Loucy (cell line): ENCODE results near the gene RNLS.

Source experiments
- H2AFZ ChIP-seq: fragments of 200-600 bp; sonication (generic); 2 replicates; pipeline ENCODE4 v1.6.0; 2016; ENCODE audit warnings: antibody characterized with exemption, mild to moderate bottlenecking, low read length, moderate library complexity
- H3F3A ChIP-seq: fragments of 200-600 bp; 2 replicates; pipeline ENCODE4 v1.6.0; 2016; ENCODE audit warnings: antibody characterized with exemption, low read depth, mild to moderate bottlenecking
- H3K27me3 ChIP-seq: fragments of 200-600 bp; sonication (generic); 2 replicates; pipeline ENCODE4 v1.6.1; 2014; ENCODE audit warnings: low read length, mild to moderate bottlenecking; ENCODE audit not compliant: insufficient read depth, poor library complexity, severe bottlenecking
- H3K36me3 ChIP-seq: fragments of 200-600 bp; sonication (generic); 2 replicates; pipeline ENCODE4 v1.6.1; 2016; ENCODE audit warnings: low read length; ENCODE audit not compliant: insufficient read depth
- H3K4me1 ChIP-seq: fragments of 200-600 bp; sonication (generic); 2 replicates; pipeline ENCODE4 v1.5.1; 2014; ENCODE audit warnings: low read length, mild to moderate bottlenecking; ENCODE audit not compliant: insufficient read depth, poor library complexity, severe bottlenecking
- H3K4me2 ChIP-seq: fragments of 200-600 bp; sonication (generic); 2 replicates; pipeline ENCODE4 v1.6.0; 2014; ENCODE audit warnings: antibody characterized with exemption, low read length, low read depth, mild to moderate bottlenecking; ENCODE audit not compliant: poor library complexity, severe bottlenecking
- H3K4me3 ChIP-seq: fragments of 200-600 bp; sonication (generic); 2 replicates; pipeline ENCODE4 v1.5.1; 2014; ENCODE audit warnings: low read length, mild to moderate bottlenecking, mixed read lengths; ENCODE audit not compliant: poor library complexity, severe bottlenecking
- H3K79me2 ChIP-seq: fragments of 200-600 bp; sonication (generic); 2 replicates; pipeline ENCODE4 v1.6.1; 2014; ENCODE audit warnings: low read length; ENCODE audit not compliant: insufficient read depth
- H3K9ac ChIP-seq: fragments of 200-600 bp; sonication (generic); 2 replicates; pipeline ENCODE4 v1.6.0; 2014; ENCODE audit warnings: mild to moderate bottlenecking, low read depth, low read length, moderate library complexity; ENCODE audit not compliant: poor library complexity, severe bottlenecking
- H3K9me2 ChIP-seq: fragments of 200-600 bp; sonication (generic); replicated peaks from 2 replicates; pipeline ENCODE4 v1.6.1; 2016; ENCODE audit warnings: low read depth, low read length, mixed read lengths
- H3K9me3 ChIP-seq: fragments of 200-600 bp; sonication (generic); 2 replicates; pipeline ENCODE4 v1.6.1; 2014; ENCODE audit warnings: mild to moderate bottlenecking, antibody characterized with exemption, low read length, low read depth; ENCODE audit not compliant: insufficient read depth
- H4K20me1 ChIP-seq: fragments of 200-600 bp; sonication (generic); 2 replicates; pipeline ENCODE4 v1.6.0; 2014; ENCODE audit warnings: antibody characterized with exemption, low read length, mild to moderate bottlenecking; ENCODE audit not compliant: insufficient read depth, poor library complexity, severe bottlenecking
- CTCF ChIP-seq: fragments of 200-600 bp; sonication (generic); conservative IDR thresholded peaks from 2 replicates; pipeline ENCODE4 v1.5.1; 2014; ENCODE audit warnings: mild to moderate bottlenecking, antibody characterized with exemption, low read length
- EZH2phosphoT487 ChIP-seq: fragments of 200-600 bp; IDR thresholded peaks from 2 replicates; pipeline ENCODE4 v1.6.1; 2018; ENCODE audit warnings: antibody characterized with exemption, mild to moderate bottlenecking, moderate library complexity, borderline replicate concordance

The RNLS gene

GRCh38 chr10:88243836-88244730, 339.0 kb downstream of the RNLS start:
- peak overlapping the region; percentile 32 for H3K4me2 ChIP-seq
- no peaks in the 10 kb centered on the region for H3K9me3 ChIP-seq
- peaks cover 33% of the 10 kb centered on the region for H3K4me1 ChIP-seq
- H3K9me2 ChIP-seq, result no peaks in the 10 kb centered on the region
- no peaks in the 10 kb centered on the region for H3F3A ChIP-seq
- 0 out of 2 replicates have a peak overlapping the region, but pooled peaks have one; percentile 16 for H2AFZ ChIP-seq
- H3K79me2 ChIP-seq, result peaks cover 88% of the 10 kb centered on the region
- peaks cover 6% of the 10 kb centered on the region for H4K20me1 ChIP-seq
- no peak overlapping the region for H3K4me3 ChIP-seq
- H3K27me3 ChIP-seq, result no peaks in the 10 kb centered on the region
- H3K36me3 ChIP-seq, result peaks cover 28% of the 10 kb centered on the region; the same call in 1 of the 2 replicates
- no peak for TF ChIP-seq CTCF
- TF ChIP-seq EZH2phosphoT487, result no peak
- peak overlapping the region; percentile 16 for H3K9ac ChIP-seq

GRCh38 chr10:88243202-88243744, 339.8 kb downstream of the RNLS start:
- Histone ChIP-seq H3K9ac (no peak overlapping the region), H3K4me2 (no peak overlapping the region), H4K20me1 (peaks cover 3% of the 10 kb centered on the region), H3K4me1 (peaks cover 40% of the 10 kb centered on the region), H3K27me3 (no peaks in the 10 kb centered on the region), H3F3A (no peaks in the 10 kb centered on the region), H3K4me3 (no peak overlapping the region), H3K9me3 (no peaks in the 10 kb centered on the region), H2AFZ (no peak overlapping the region), H3K79me2 (peaks cover 88% of the 10 kb centered on the region), H3K9me2 (no peaks in the 10 kb centered on the region), H3K36me3 (peaks cover 26% of the 10 kb centered on the region; the same call in 1 of the 2 replicates)
- TF ChIP-seq EZH2phosphoT487, result no peak
- no peak for TF ChIP-seq CTCF

GRCh38 chr10:88241501-88241900, 341.6 kb downstream of the RNLS start:
- Histone ChIP-seq H3K4me1 (peaks cover 50% of the 10 kb centered on the region), H2AFZ (no peak overlapping the region), H3K4me2 (no peak overlapping the region), H3K36me3 (peaks cover 23% of the 10 kb centered on the region; the same call in 1 of the 2 replicates), H3F3A (peaks cover 3% of the 10 kb centered on the region; the same call in 1 of the 2 replicates), H4K20me1 (no peaks in the 10 kb centered on the region), H3K9me3 (no peaks in the 10 kb centered on the region), H3K27me3 (no peaks in the 10 kb centered on the region), H3K4me3 (no peak overlapping the region), H3K9me2 (no peaks in the 10 kb centered on the region), H3K9ac (no peak overlapping the region), H3K79me2 (peaks cover 86% of the 10 kb centered on the region)
- TF ChIP-seq EZH2phosphoT487, result no peak
- no peak for TF ChIP-seq CTCF
